HepG2 (cell line): ENCODE results near the gene PYGO2. TPM values are rescaled to one million over a fixed set of nuclear protein-coding genes. Genes with fewer than 3 reads are reported as not detected.

Experiments
- ATAC-seq: fragments of 200-7000 bp; cut with Tn5 transposase; 3 replicates; pipeline ENCODE4 v1.9.1; 2020; ENCODE audit warnings: mild to moderate bottlenecking, moderate library complexity
- BruUV-seq: library from RNA; stranded (reverse); fragments of 400-500 nt; replicated peaks from 2 replicates; lab custom pipeline; 2021; lab: Mats Ljungman, UMichigan
- CTCF ChIA-PET: fragments of 300-600 bp; formaldehyde crosslinking; extraction: SDS; loops from one replicate; lab custom pipeline; 2021; ENCODE audit warnings: low total read pairs, inconsistent platforms, low intra/inter-chr PET ratio; lab: Yijun Ruan, JAX
- POLR2A ChIA-PET: fragments of 350-600 bp; sonication (Branson Sonifier 250); formaldehyde crosslinking; loops from one replicate; lab custom pipeline; 2020; ENCODE audit warnings: antibody characterized with exemption, inconsistent platforms; lab: Yijun Ruan, JAX
- DNase-seq: peaks from one replicate; pipeline ENCODE4 v3.0.0-alpha.2; 2015; ENCODE audit warnings: low spot score
- FAIRE-seq: peaks from 3 replicates; lab custom pipeline; 2011; peaks lifted over from hg19 to GRCh38; lab: Jason Lieb, UNC
- H2AFZ ChIP-seq: one replicate; pipeline ENCODE4 v1.6.1; 2011; ENCODE audit warnings: low read length, inconsistent platforms
- H3K27ac ChIP-seq: fragments of 300-600 bp; 3 replicates; pipeline ENCODE4 v1.8.0; 2011; ENCODE audit warnings: mixed run types, mild to moderate bottlenecking, mixed read lengths, low read length, inconsistent platforms; ENCODE audit not compliant: insufficient read depth; ENCODE audit errors: extremely low read length
- H3K27me3 ChIP-seq, 2 experiments: fragments of 200-600 bp in 1 of 2; 2 replicates in 1 of 2; 3 replicates in 1 of 2; pipeline versions ENCODE4 v1.6.0 to v1.8.0; 2011; ENCODE audit warnings: low read length in 2 of 2, mild to moderate bottlenecking in 2 of 2, moderate library complexity in 2 of 2, inconsistent platforms in 1 of 2; ENCODE audit not compliant: insufficient read depth in 2 of 2, control insufficient read depth in 1 of 2
- H3K36me3 ChIP-seq, 2 experiments: fragments of 200-600 bp in 1 of 2; replicated peaks in 1 of 2; 2 replicates in 1 of 2; 3 replicates in 1 of 2; pipeline versions ENCODE4 v1.5.1 to v1.8.0; 2011; ENCODE audit warnings: low read length in 2 of 2, inconsistent platforms in 1 of 2; ENCODE audit not compliant: insufficient read depth in 2 of 2, control insufficient read depth in 1 of 2
- H3K4me1 ChIP-seq: 2 replicates; pipeline ENCODE4 v1.5.1; 2012; ENCODE audit warnings: low read length, inconsistent platforms; ENCODE audit not compliant: insufficient read depth
- H3K4me2 ChIP-seq: 2 replicates; pipeline ENCODE4 v1.6.0; 2011; ENCODE audit warnings: low read depth, low read length, inconsistent platforms
- H3K4me3 ChIP-seq, 3 experiments: fragments of 200-600 bp in 1 of 3; sonication (generic), shearing (Covaris generic) in 1 of 3; replicated peaks in 1 of 3; 2 replicates each; pipeline ENCODE4 v1.5.1; 2011 to 2016; ENCODE audit warnings: low read length in 3 of 3, inconsistent platforms in 2 of 3, low read depth in 2 of 3, mild to moderate bottlenecking in 2 of 3, control low read depth in 1 of 3, mixed read lengths in 1 of 3; ENCODE audit not compliant: insufficient read depth in 1 of 3
- H3K79me2 ChIP-seq: one replicate; pipeline ENCODE4 v1.6.1; 2011; ENCODE audit warnings: low read length, inconsistent platforms; ENCODE audit not compliant: insufficient read depth
- H3K9ac ChIP-seq: 2 replicates; pipeline ENCODE4 v1.6.0; 2011; ENCODE audit warnings: mild to moderate bottlenecking, low read depth, low read length, inconsistent platforms; ENCODE audit not compliant: insufficient read depth
- H3K9me3 ChIP-seq: 2 replicates; pipeline ENCODE4 v1.5.1; 2012; ENCODE audit warnings: mild to moderate bottlenecking, low read length
- H4K20me1 ChIP-seq: 2 replicates; pipeline ENCODE4 v1.6.0; 2011; ENCODE audit warnings: inconsistent platforms, mild to moderate bottlenecking, low read length, moderate library complexity; ENCODE audit not compliant: insufficient read depth
- ATF1 ChIP-seq: IDR thresholded peaks from 2 replicates; pipeline ENCODE4 v1.6.1; 2016; ENCODE audit warnings: mild to moderate bottlenecking, control low read depth
- DNMT1 ChIP-seq: sonication (generic); formaldehyde crosslinking; IDR thresholded peaks from 2 replicates; pipeline ENCODE4 v1.5.1; 2020; ENCODE audit warnings: mild to moderate bottlenecking, missing genetic modification reagents
- MYNN ChIP-seq: sonication (generic); formaldehyde crosslinking; IDR thresholded peaks from 2 replicates; pipeline ENCODE4 v1.4.0; 2020; ENCODE audit warnings: mild to moderate bottlenecking, low read depth, missing genetic modification reagents
- NCOA1 ChIP-seq: sonication (generic); formaldehyde crosslinking; IDR thresholded peaks from 2 replicates; pipeline ENCODE4 v1.9.0; 2021; ENCODE audit warnings: missing genetic modification reagents
- NR2F2 ChIP-seq: IDR thresholded peaks from 2 replicates; pipeline ENCODE4 v1.6.1; 2012; ENCODE audit warnings: low read depth, inconsistent platforms, borderline replicate concordance
- PCBP1 ChIP-seq: fragments of 200-400 bp; formaldehyde crosslinking; IDR thresholded peaks from 2 replicates; pipeline ENCODE4 v1.6.1; 2017; ENCODE audit warnings: mild to moderate bottlenecking, low read depth, low read length, borderline replicate concordance
- POLR2AphosphoS5 ChIP-seq: IDR thresholded peaks from 2 replicates; pipeline ENCODE4 v1.6.1; 2012; ENCODE audit warnings: low read depth, low read length
- SALL1 ChIP-seq: sonication (generic); formaldehyde crosslinking; IDR thresholded peaks from 2 replicates; pipeline ENCODE4 v1.8.0; 2022; ENCODE audit warnings: mild to moderate bottlenecking, missing genetic modification reagents
- STAT5B ChIP-seq: sonication (generic); formaldehyde crosslinking; IDR thresholded peaks from 2 replicates; pipeline ENCODE4 v1.4.0; 2020; ENCODE audit warnings: missing genetic modification reagents
- TAF1 ChIP-seq: sonication (generic); formaldehyde crosslinking; IDR thresholded peaks from 2 replicates; pipeline ENCODE4 v1.4.0; 2020; ENCODE audit warnings: missing genetic modification reagents
- TCF7L2 ChIP-seq: IDR thresholded peaks from 2 replicates; pipeline ENCODE4 v1.6.1; 2011; ENCODE audit warnings: mild to moderate bottlenecking, low read depth, low read length, moderate library complexity
- ZBTB1 ChIP-seq: sonication (generic); formaldehyde crosslinking; IDR thresholded peaks from 2 replicates; pipeline ENCODE4 v1.4.0; 2020; ENCODE audit warnings: missing genetic modification reagents, borderline replicate concordance
- ZFP36L1 ChIP-seq: sonication (generic); formaldehyde crosslinking; IDR thresholded peaks from 2 replicates; pipeline ENCODE4 v1.8.0; 2022; ENCODE audit warnings: mild to moderate bottlenecking, missing genetic modification reagents, moderate library complexity
- ZNF354B ChIP-seq: sonication (generic); formaldehyde crosslinking; IDR thresholded peaks from 2 replicates; pipeline ENCODE4 v1.8.0; 2022; ENCODE audit warnings: mild to moderate bottlenecking, missing genetic modification reagents
- ZNF460 ChIP-seq: sonication (generic); formaldehyde crosslinking; IDR thresholded peaks from 2 replicates; pipeline ENCODE4 v1.5.1; 2020; ENCODE audit warnings: missing genetic modification reagents, mild to moderate bottlenecking, borderline replicate concordance
- ZNF589 ChIP-seq: sonication (generic); formaldehyde crosslinking; conservative IDR thresholded peaks from 2 replicates; pipeline ENCODE4 v1.8.0; 2022; ENCODE audit warnings: mild to moderate bottlenecking, moderate library complexity, missing genetic modification reagents
- ZNF619 ChIP-seq: sonication (generic); formaldehyde crosslinking; IDR thresholded peaks from 2 replicates; pipeline ENCODE4 v1.4.0; 2020; ENCODE audit warnings: mild to moderate bottlenecking, missing genetic modification reagents
- WGBS: methylation state at CpG from one replicate; pipeline ENCODE4 v1.1.6; 2017; ENCODE audit warnings: low lambda C conversion rate; 5-methylcytosine and 5-hydroxymethylcytosine counted together
- in situ Hi-C: cut with HindIII; loops from 2 replicates; pipeline ENCODE4 v1.10.0; 2017; ENCODE audit warnings: low pct_unique_long_range_greater_than_20kb; ENCODE audit not compliant: extremely low pct_ligation_motif_present
- intact Hi-C: fragments of 100-400 bp; cut with micrococcal nuclease; formaldehyde crosslinking; loops from one replicate; pipeline ENCODE4 v1.10.0; 2022; ENCODE audit not compliant: unreplicated experiment
- polyA plus RNA-seq, 8 experiments: library from polyadenylated mRNA; depleted of rRNA in 3 of 8; stranded (reverse) in 7 of 8; unstranded in 1 of 8; fragments of >200 nt; fragmentation: Illumina TruSeq in 4 of 8; extraction: Trizol in 4 of 8; gene quantifications; 2 replicates each; pipeline versions ENCODE4 v1.2.1 to v1.2.3, GENCODE V29; 2011 to 2016; ENCODE audit warnings: low read depth in 4 of 8, missing spikeins in 1 of 8, mixed read lengths in 1 of 8; ENCODE audit not compliant: insufficient read depth in 1 of 8
- total RNA-seq, 5 experiments: library from RNA; depleted of rRNA; stranded (reverse); fragments of >200 nt; fragmentation: Illumina TruSeq; extraction: Trizol; gene quantifications; 2 replicates each; pipeline ENCODE4 v1.2.3, GENCODE V29; 2016; ENCODE audit warnings: low read depth in 1 of 5
- TF ChIP-seq, protein P1 (sequence below): sonication (generic); formaldehyde crosslinking; conservative IDR thresholded peaks from 2 replicates; pipeline ENCODE4 v1.8.0; 2022; ENCODE audit warnings: mild to moderate bottlenecking, moderate library complexity, missing genetic modification reagents

Gene PYGO2
- total and polyA plus RNA-seq, 2 of the 13 experiments (the other 11 are each of a cell fraction or from before 2014, with no cell fraction given) = 20.3 to 21.8 TPM

DNA sequence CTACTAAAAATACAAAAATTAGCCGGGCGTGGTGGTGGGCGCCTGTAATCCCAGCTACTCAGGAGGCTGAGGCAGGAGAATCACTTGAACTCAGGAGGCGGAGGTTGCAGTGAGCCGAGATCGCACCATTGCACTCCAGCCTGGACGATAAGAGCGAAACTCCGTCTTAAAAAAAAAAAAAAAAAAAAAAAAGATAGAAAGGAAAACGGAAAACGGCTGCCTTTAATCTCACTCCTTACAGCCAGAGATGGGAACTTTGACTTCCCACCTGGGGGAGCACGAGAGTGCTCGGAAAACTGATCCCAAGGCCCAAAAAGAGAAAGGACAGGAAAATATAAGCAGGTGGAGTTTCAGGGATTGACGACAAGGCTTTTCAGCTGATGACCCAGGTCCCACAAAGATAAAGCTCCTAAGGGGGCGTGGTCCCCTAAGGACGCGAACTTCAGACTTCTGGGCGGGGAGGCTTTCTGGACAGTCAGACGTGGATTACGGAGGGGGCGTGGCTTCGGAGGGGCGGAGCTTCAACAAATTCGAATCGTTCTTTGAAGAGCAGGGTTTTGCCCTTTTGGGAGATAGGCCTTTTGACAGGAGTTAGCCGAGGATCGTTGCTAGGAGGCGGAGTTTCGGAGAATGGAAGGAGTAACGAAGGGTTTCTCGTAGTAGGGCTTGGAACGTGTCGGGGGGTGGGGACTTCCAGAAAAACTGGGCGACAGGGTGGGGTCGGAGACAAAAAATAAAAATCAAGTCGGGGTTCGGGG lies 11.9 kb upstream of the PYGO2 start (continued):
- TF ChIP-seq ZNF460 (CRISPR knock-in tag) = no peak; the same call in 1 of the 2 replicates

DNA sequence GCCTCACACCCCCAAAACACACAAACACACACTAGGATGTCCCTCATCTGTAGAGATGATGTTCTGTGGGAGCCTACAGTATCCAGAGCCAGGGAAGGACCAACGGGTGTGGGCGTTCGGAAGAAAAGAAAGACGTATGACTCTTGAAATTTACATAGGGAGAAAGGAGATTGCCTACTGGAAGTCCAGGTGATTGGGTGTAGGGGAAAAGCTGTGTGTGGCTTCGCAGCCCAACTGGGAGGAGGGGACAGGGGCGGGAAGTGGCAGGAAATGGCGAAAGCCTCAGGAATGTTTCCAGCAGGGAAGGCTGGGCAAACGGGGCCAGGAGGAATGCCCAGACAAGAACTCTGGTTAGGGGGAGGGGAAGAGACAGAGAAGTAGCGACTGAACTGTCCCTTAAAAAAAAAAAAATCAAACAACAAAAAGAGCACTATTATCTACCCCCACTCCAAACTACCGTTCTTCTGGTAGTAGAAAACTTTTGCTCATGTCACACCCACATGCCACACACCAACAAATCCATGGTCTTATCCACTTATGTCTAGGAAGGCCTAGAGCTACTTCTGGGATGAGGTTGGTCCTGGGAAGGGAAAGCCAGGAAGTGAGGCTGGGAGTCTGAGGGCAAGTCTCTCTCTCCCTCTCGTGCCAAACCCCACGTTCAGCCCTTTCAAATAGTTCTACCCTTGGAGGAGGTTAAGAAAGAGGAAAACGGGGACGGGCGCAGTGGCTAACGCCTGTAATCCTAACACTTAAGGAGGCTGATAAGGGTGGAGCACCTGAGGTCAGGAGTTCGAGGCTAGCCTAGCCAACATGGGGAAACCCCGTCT lies 11.1 kb upstream of the PYGO2 start:
- 2% methylated on average over 18 of the region's 18 CpGs for WGBS
- intact Hi-C loops = loop anchor here (1.0 to 2.0 kb wide), 2 partner anchors 16 to 28 kb away; partner anchors contain the start of gene PBXIP1
- DNase-seq (peak; percentile 95), FAIRE-seq (peak; percentile 94), ATAC-seq (peak; percentile 41)
- H3K79me2 ChIP-seq = peaks cover 69% of the 10 kb centered on the region
- no peaks in the 10 kb centered on the region for H3K9me3 ChIP-seq
- no peaks in the 10 kb centered on the region for H4K20me1 ChIP-seq
- peak overlapping the region; percentile 100 for H3K4me2 ChIP-seq
- POLR2A ChIA-PET = interaction anchor here (0.7 to 6.6 kb wide), 25 partner anchors 11 to 753 kb away, joined by 3 to 148 read pairs (median 9); partner anchors contain the start of genes ADAM15, FLAD1, LENEP and PBXIP1
- BruUV-seq = TSS peak; percentile 86
- H3K27me3 ChIP-seq = no peaks in the 10 kb centered on the region; a peak in 1 of 5 replicates
- no peak overlapping the region for H2AFZ ChIP-seq
- in situ Hi-C loops = no loop called here
- peaks cover 70% of the 10 kb centered on the region for H3K4me1 ChIP-seq
- peaks cover 5 to 17% of the 10 kb centered on the region in 2 experiments; a peak in 4 of 5 replicates for H3K36me3 ChIP-seq
- CTCF ChIA-PET = interaction anchor here (1.0 kb wide), 1 partner anchor 10 kb away, joined by 3 read pairs; no protein-coding TSS in a partner anchor
- H3K27ac ChIP-seq = peak overlapping the region; percentile 100
- H3K4me3 ChIP-seq = peak overlapping the region; percentile 65 to 84 (median 70)
- H3K9ac ChIP-seq = peak overlapping the region; percentile 98
- peak; percentile 69 for TF ChIP-seq POLR2AphosphoS5
- TF ChIP-seq DNMT1 (CRISPR knock-in tag) = no peak
- TF ChIP-seq ATF1 (CRISPR knock-in tag) = no peak; the same call in 1 of the 2 replicates
- no peak for TF ChIP-seq ZNF354B (CRISPR knock-in tag)
- TF ChIP-seq NCOA1 (CRISPR knock-in tag) = no peak
- TF ChIP-seq, protein P1, sequence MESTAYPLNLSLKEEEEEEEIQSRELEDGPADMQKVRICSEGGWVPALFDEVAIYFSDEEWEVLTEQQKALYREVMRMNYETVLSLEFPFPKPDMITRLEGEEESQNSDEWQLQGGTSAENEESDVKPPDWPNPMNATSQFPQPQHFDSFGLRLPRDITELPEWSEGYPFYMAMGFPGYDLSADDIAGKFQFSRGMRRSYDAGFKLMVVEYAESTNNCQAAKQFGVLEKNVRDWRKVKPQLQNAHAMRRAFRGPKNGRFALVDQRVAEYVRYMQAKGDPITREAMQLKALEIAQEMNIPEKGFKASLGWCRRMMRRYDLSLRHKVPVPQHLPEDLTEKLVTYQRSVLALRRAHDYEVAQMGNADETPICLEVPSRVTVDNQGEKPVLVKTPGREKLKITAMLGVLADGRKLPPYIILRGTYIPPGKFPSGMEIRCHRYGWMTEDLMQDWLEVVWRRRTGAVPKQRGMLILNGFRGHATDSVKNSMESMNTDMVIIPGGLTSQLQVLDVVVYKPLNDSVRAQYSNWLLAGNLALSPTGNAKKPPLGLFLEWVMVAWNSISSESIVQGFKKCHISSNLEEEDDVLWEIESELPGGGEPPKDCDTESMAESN (CRISPR knock-in tag) = no peak
- TF ChIP-seq STAT5B (CRISPR knock-in tag) = no peak
- TF ChIP-seq SALL1 (CRISPR knock-in tag) = peak; percentile 78
- no peak for TF ChIP-seq ZBTB1 (CRISPR knock-in tag)
- TF ChIP-seq MYNN (CRISPR knock-in tag) = no peak
- no peak for TF ChIP-seq PCBP1
- TF ChIP-seq ZNF619 (CRISPR knock-in tag) = no peak
- TF ChIP-seq TCF7L2 = no peak
- 0 out of 2 replicates have a peak, but pooled peaks have one; percentile 32 for TF ChIP-seq NR2F2
- TF ChIP-seq TAF1 (CRISPR knock-in tag) = peak; percentile 63; the same call in 1 of the 2 replicates
- no peak for TF ChIP-seq ZFP36L1 (CRISPR knock-in tag)
- no peak; the same call in 1 of the 2 replicates for TF ChIP-seq ZNF589
